HFFc6 (cell line): Measurements from ENCODE around the gene SCG3. TPM values are rescaled to one million over a fixed set of nuclear protein-coding genes. Genes with fewer than 3 reads are reported as not detected.

Experiments used
- DNase-seq: peaks from one replicate; pipeline ENCODE4 v3.0.0-alpha.2; 2018
- H3K27ac Mint-ChIP-seq: 2 replicates; pipeline ENCODE4 v1.8.0; 2020; ENCODE audit warnings: mild to moderate bottlenecking, mixed read lengths
- H3K27me3 Mint-ChIP-seq: 2 replicates; pipeline ENCODE4 v1.8.0; 2021; ENCODE audit warnings: mild to moderate bottlenecking, moderate library complexity, mixed read lengths; ENCODE audit not compliant: insufficient read depth
- H3K36me3 Mint-ChIP-seq: 2 replicates; pipeline ENCODE4 v1.8.0; 2021; ENCODE audit warnings: low read depth, mixed read lengths
- H3K4me1 Mint-ChIP-seq: 2 replicates; pipeline ENCODE4 v1.8.0; 2020; ENCODE audit warnings: low read depth, mixed read lengths
- H3K4me3 Mint-ChIP-seq: 2 replicates; pipeline ENCODE4 v1.8.0; 2020; ENCODE audit warnings: mild to moderate bottlenecking, moderate library complexity, mixed read lengths
- H3K9me3 Mint-ChIP-seq: 2 replicates; pipeline ENCODE4 v1.8.0; 2020; ENCODE audit warnings: mild to moderate bottlenecking, mixed read lengths
- total RNA-seq, 6 experiments: library from RNA; stranded (reverse); fragmentation: NEBNext Ultra II Directional; extraction: Animal tissue kit (Norgen Biotek cat#: 25700); gene quantifications; 2 replicates in 1 of 6; 3 replicates in 5 of 6; pipeline ENCODE4 v1.2.3, GENCODE V29; 2021
- TF ChIP-seq, protein P1 (sequence below): fragments of 200-600 bp; sonication (generic); IDR thresholded peaks from 2 replicates; pipeline ENCODE4 v1.5.0; 2021; ENCODE audit warnings: antibody characterized with exemption, mild to moderate bottlenecking

The SCG3 gene
- total RNA-seq, 6 experiments from 2014 or later, result not detected

DNA sequence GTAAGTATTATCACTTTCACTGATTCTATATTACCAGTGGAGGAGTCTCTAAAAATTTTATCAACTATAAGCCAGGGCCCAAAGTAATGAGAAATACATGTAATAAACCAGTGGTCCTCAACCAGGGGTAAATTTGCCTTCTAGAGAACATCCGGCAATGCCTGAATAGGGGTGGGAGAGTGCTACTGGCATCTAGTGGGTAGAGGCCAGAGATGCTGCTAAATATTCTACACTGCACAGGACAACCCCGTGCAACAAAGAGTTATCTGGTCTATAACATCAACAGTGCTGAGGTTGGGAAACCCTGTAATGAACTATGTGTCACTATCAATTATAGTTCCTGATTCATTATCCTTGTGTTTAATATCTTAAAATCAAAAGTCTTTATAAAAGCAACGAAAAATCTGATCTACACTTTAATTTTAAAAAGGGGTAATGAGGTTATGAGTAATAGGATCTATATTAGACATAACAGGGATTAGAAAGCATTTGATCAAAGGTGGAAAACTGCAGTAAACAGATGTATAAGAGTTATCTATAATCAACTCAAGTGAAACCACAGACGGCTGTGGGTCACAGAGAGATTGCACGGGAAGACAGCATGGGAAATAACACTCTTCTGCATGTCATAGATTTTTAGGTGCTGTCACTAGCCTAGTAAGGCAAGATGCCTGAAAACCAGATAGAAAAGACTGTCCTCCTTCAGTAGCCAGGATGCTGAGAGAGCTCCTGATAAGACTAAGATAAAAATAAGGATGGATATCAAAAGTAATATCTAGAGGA lies 54.1 kb downstream of the SCG3 start:
- peak overlapping the region; percentile 89; the same call in 1 of the 2 replicates for H3K4me3 Mint-ChIP-seq
- peaks cover 64% of the 10 kb centered on the region for H3K4me1 Mint-ChIP-seq
- DNase-seq, result no peak
- H3K36me3 Mint-ChIP-seq, result no peaks in the 10 kb centered on the region; the same call in 1 of the 2 replicates
- H3K27me3 Mint-ChIP-seq, result no peaks in the 10 kb centered on the region; the same call in 1 of the 2 replicates
- H3K27ac Mint-ChIP-seq, result no peak overlapping the region
- TF ChIP-seq, protein P1, sequence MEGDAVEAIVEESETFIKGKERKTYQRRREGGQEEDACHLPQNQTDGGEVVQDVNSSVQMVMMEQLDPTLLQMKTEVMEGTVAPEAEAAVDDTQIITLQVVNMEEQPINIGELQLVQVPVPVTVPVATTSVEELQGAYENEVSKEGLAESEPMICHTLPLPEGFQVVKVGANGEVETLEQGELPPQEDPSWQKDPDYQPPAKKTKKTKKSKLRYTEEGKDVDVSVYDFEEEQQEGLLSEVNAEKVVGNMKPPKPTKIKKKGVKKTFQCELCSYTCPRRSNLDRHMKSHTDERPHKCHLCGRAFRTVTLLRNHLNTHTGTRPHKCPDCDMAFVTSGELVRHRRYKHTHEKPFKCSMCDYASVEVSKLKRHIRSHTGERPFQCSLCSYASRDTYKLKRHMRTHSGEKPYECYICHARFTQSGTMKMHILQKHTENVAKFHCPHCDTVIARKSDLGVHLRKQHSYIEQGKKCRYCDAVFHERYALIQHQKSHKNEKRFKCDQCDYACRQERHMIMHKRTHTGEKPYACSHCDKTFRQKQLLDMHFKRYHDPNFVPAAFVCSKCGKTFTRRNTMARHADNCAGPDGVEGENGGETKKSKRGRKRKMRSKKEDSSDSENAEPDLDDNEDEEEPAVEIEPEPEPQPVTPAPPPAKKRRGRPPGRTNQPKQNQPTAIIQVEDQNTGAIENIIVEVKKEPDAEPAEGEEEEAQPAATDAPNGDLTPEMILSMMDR, result 0 out of 2 replicates have a peak, but pooled peaks have one; percentile 18
- no peaks in the 10 kb centered on the region for H3K9me3 Mint-ChIP-seq

DNA sequence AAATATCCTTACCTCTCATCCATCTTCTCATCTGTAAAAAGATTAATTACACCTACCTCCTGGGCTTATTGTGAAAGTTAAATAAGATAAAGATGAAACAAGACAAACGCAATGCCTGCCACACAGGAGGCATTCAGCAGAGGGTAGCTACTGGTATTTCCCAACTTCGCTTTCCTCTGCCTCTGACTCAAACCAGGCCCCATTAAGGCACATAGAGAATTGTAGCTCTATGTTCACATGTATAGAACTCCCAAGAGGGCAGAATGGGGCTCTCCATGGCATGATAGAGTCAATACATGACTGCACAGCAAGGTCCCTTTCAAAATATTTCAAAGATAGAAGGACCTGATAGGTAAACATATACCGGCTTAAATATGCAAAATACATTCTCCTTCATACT lies 54.8 kb downstream of the SCG3 start:
- H3K4me3 Mint-ChIP-seq, result peak overlapping the region; percentile 89
- H3K36me3 Mint-ChIP-seq, result no peaks in the 10 kb centered on the region
- H3K27me3 Mint-ChIP-seq, result no peaks in the 10 kb centered on the region; the same call in 1 of the 2 replicates
- no peak overlapping the region for H3K27ac Mint-ChIP-seq
- H3K9me3 Mint-ChIP-seq, result no peaks in the 10 kb centered on the region
- DNase-seq, result no peak
- peaks cover 57% of the 10 kb centered on the region for H3K4me1 Mint-ChIP-seq
- TF ChIP-seq, protein P1, result no peak

DNA sequence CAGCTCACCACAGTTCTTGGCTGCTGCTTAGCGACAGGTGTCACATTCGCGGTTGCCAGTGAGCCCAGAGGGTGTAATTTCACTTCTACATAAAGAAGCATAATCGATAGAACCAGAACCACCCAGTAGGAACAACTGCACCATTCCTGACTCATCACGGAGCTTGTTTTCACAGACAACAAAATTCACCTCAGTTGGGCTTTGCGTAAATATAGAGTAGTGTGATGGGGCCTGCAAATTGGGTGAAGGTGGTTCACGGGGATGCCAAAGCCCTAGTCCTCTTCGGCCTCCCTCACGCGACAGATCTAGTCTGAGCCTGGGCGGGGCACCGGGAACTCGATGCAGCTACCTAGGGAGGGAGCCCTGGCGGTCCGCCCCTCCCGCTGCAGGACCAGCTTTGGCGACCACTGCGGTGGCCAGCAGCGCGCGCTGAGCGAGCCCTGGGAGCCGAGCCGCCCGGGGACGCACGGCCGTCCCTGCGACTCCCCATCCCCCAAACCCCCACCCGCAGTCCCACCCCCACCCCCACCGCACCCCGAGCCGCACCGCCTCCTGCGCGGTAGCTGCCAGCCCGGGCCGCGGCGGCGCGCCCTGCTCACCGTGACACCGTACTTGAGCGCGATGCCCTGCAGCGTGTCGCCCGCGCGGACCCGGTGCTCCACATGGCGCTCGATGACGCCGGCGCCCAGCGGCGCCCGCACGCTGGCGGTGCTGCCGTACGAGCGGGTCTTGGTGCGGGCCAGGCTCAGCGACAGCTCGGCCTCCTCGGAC lies 55.6 kb downstream of the SCG3 start:
- no peak for DNase-seq
- Mint-ChIP-seq H3K36me3 (no peaks in the 10 kb centered on the region), H3K27me3 (no peaks in the 10 kb centered on the region; the same call in 1 of the 2 replicates), H3K4me1 (peaks cover 49% of the 10 kb centered on the region), H3K27ac (peak overlapping the region; percentile 40; the same call in 1 of the 2 replicates), H3K9me3 (no peaks in the 10 kb centered on the region), H3K4me3 (peak overlapping the region; percentile 89)
- TF ChIP-seq, protein P1, result 0 out of 2 replicates have a peak, but pooled peaks have one; percentile 12

DNA sequence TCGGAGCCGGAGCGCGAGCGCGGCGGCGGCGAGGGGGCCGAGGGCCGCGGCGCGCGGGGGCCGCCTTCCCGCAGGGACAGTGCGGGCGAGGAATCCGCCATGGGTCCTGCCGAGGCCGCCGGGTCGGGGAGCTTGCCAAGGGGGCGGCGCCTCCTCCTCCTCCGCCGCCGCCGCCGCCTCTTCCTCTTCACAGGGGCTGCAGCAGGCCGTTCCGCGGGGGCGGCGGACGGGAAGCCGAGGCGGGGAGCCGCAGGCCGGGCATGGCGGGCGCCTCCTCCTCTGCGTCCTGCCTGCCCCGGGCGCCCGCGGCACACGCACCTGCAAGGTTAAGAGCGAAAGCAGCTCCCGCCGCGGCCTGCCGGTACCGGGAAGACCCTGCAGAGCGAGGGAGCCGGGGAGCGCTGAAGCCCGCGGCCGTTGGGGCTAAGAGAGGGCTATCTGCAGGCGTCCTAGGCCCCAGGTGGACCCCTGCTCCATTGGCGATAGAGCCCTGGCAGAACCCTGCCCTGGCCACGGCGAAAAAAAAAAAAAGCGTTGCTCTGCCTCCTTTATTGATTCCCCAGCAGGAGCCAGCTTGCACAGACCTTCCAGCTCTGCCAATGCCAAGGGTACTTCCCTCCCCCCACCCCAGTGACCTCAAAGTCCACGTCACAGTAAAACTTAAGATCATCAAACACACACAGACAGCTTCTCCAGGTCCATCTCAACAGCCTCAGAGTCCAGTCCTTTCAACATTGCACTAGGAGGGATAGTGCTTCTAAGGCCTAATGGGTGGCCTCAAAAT lies 56.4 kb downstream of the SCG3 start, which contains the start of gene LYSMD2:
TSS of gene LYSMD2 (minus strand) at position 134 of the 784 bp plus-strand sequence. CDS start at position 101, 33 bp downstream.
- DNase-seq, result no peak
- TF ChIP-seq, protein P1, result no peak
- Mint-ChIP-seq H3K4me3 (peak within 1 kb of the TSS; percentile 89), H3K9me3 (no peaks in the 10 kb centered on the region), H3K36me3 (no peaks in the 10 kb centered on the region), H3K27ac (peak within 1 kb of the TSS; percentile 68), H3K27me3 (no peaks in the 10 kb centered on the region; the same call in none of the 2 replicates), H3K4me1 (peaks cover 41% of the 10 kb centered on the region)

DNA sequence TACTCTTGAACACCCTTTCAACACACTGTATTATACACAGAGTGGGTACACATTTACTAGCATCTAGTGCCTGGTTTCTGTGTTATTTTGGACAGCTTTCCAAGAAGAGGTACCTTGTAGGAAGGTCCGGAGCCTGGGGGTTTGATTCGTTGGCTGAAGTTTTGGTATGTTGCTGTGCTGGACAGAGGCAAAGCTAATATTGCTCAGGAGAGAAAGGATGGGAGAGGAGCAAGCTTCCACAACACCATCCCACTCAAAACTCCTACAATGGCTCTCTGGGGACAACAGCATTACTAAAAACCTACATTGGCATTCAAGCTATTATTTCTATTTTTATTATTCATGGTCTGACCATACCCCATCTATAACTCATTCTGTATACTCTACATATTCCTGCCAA lies 57.2 kb downstream of the SCG3 start:
- TF ChIP-seq, protein P1, result no peak
- H3K27me3 Mint-ChIP-seq, result no peaks in the 10 kb centered on the region; the same call in 1 of the 2 replicates
- H3K4me3 Mint-ChIP-seq, result peak overlapping the region; percentile 83
- H3K4me1 Mint-ChIP-seq, result peaks cover 33% of the 10 kb centered on the region
- H3K27ac Mint-ChIP-seq, result no peak overlapping the region
- no peak for DNase-seq
- no peaks in the 10 kb centered on the region for H3K9me3 Mint-ChIP-seq
- H3K36me3 Mint-ChIP-seq, result no peaks in the 10 kb centered on the region
